KOPT-K1 (cell line): Measurements from ENCODE around the gene MREG.
"Not testable (repeated sequence)": the region's sequence is repeated elsewhere in the genome, so short reads cannot be mapped to it uniquely, and the experiment has no call there.

ENCODE experiments used
- H3K27ac ChIP-seq: fragments of 200-600 bp; sonication (generic); 2 replicates; pipeline ENCODE4 v1.5.1; 2016; ENCODE audit warnings: antibody characterized with exemption, mild to moderate bottlenecking, low read depth, low read length; ENCODE audit not compliant: poor library complexity, severe bottlenecking
- H3K36me3 ChIP-seq: fragments of 200-600 bp; sonication (generic); 2 replicates; pipeline ENCODE4 v1.5.1; 2017; ENCODE audit warnings: antibody characterized with exemption, mild to moderate bottlenecking, low read length, moderate library complexity; ENCODE audit not compliant: insufficient read depth
- H3K9me3 ChIP-seq: fragments of 200-600 bp; sonication (generic); 2 replicates; pipeline ENCODE4 v1.5.1; 2017; ENCODE audit warnings: antibody characterized with exemption, low read length, mild to moderate bottlenecking; ENCODE audit not compliant: insufficient read depth, poor library complexity, severe bottlenecking

MREG gene

GRCh38 chr2:215966274-215966673, 47.1 kb downstream of the MREG start:
- Histone ChIP-seq H3K9me3 (no peaks in the 10 kb centered on the region), H3K27ac (no peak overlapping the region), H3K36me3 (no peaks in the 10 kb centered on the region)

- no peaks in the 10 kb centered on the region for H3K9me3 ChIP-seq
- H3K27ac ChIP-seq = no peak overlapping the region
- no peaks in the 10 kb centered on the region; the same call in 1 of the 2 replicates for H3K36me3 ChIP-seq
Observed at GRCh38 chr2:215965532-215966165, 47.7 kb downstream of the MREG start.

- Histone ChIP-seq H3K27ac (no peak overlapping the region), H3K9me3 (no peaks in the 10 kb centered on the region), H3K36me3 (no peaks in the 10 kb centered on the region; the same call in 1 of the 2 replicates)
Observed at GRCh38 chr2:215961981-215962380, 51.4 kb downstream of the MREG start.

- H3K27ac ChIP-seq = no peak overlapping the region
- no peaks in the 10 kb centered on the region for H3K9me3 ChIP-seq
- no peaks in the 10 kb centered on the region; the same call in 1 of the 2 replicates for H3K36me3 ChIP-seq
Observed at GRCh38 chr2:215958257-215958656, 55.1 kb downstream of the MREG start.

- H3K36me3 ChIP-seq, H3K9me3 ChIP-seq, H3K27ac ChIP-seq: not testable (repeated sequence)
Observed at GRCh38 chr2:215957354-215958122, 55.8 kb downstream of the MREG start.

GRCh38 chr2:215952860-215953637, 60.3 kb downstream of the MREG start:
- no peak overlapping the region for H3K27ac ChIP-seq
- no peaks in the 10 kb centered on the region for H3K36me3 ChIP-seq
- no peaks in the 10 kb centered on the region for H3K9me3 ChIP-seq

- no peaks in the 10 kb centered on the region for H3K9me3 ChIP-seq
Observed at GRCh38 chr2:215951558-215951957, 61.8 kb downstream of the MREG start.

GRCh38 chr2:215949991-215950404, 63.4 kb downstream of the MREG start:
- Histone ChIP-seq H3K27ac (no peak overlapping the region), H3K36me3 (no peaks in the 10 kb centered on the region), H3K9me3 (no peaks in the 10 kb centered on the region)

More at GRCh38 chr2:215951558-215951957, 61.8 kb downstream of the MREG start:
- no peaks in the 10 kb centered on the region for H3K36me3 ChIP-seq
- H3K27ac ChIP-seq = no peak overlapping the region

- Histone ChIP-seq H3K27ac (no peak overlapping the region), H3K9me3 (no peaks in the 10 kb centered on the region), H3K36me3 (no peaks in the 10 kb centered on the region)
Observed at GRCh38 chr2:215948051-215948450, 65.3 kb downstream of the MREG start.

- Histone ChIP-seq H3K9me3 (no peaks in the 10 kb centered on the region), H3K36me3 (no peaks in the 10 kb centered on the region), H3K27ac (no peak overlapping the region)
Observed at GRCh38 chr2:215946586-215946985, 66.8 kb downstream of the MREG start.

- Histone ChIP-seq H3K27ac (no peak overlapping the region), H3K36me3 (no peaks in the 10 kb centered on the region), H3K9me3 (no peaks in the 10 kb centered on the region)
Observed at GRCh38 chr2:215942194-215942593, 71.2 kb downstream of the MREG start.

- Histone ChIP-seq H3K9me3 (no peaks in the 10 kb centered on the region), H3K27ac (no peak overlapping the region)
Observed at GRCh38 chr2:215941726-215942125, 71.6 kb downstream of the MREG start.

GRCh38 chr2:215940645-215941184, 72.6 kb downstream of the MREG start:
- H3K9me3 ChIP-seq = no peaks in the 10 kb centered on the region
- H3K27ac ChIP-seq = no peak overlapping the region
- H3K36me3 ChIP-seq = no peaks in the 10 kb centered on the region

More at GRCh38 chr2:215941726-215942125, 71.6 kb downstream of the MREG start:
- H3K36me3 ChIP-seq = no peaks in the 10 kb centered on the region

GRCh38 chr2:215937190-215937589, 76.2 kb downstream of the MREG start:
- H3K36me3 ChIP-seq = no peaks in the 10 kb centered on the region
- H3K27ac ChIP-seq = no peak overlapping the region
- no peaks in the 10 kb centered on the region for H3K9me3 ChIP-seq

GRCh38 chr2:215933151-215933550, 80.2 kb downstream of the MREG start:
- H3K36me3 ChIP-seq = no peaks in the 10 kb centered on the region
- no peaks in the 10 kb centered on the region for H3K9me3 ChIP-seq
- H3K27ac ChIP-seq = no peak overlapping the region
